ENCODE data around the gene FN3KRP. TPM values are rescaled to one million over a fixed set of nuclear protein-coding genes. Genes with fewer than 3 reads are reported as not detected.

The FN3KRP gene
- total and polyA plus RNA-seq, 9 donors = 9.9 to 51.5 (median 39.0) TPM

DNA sequence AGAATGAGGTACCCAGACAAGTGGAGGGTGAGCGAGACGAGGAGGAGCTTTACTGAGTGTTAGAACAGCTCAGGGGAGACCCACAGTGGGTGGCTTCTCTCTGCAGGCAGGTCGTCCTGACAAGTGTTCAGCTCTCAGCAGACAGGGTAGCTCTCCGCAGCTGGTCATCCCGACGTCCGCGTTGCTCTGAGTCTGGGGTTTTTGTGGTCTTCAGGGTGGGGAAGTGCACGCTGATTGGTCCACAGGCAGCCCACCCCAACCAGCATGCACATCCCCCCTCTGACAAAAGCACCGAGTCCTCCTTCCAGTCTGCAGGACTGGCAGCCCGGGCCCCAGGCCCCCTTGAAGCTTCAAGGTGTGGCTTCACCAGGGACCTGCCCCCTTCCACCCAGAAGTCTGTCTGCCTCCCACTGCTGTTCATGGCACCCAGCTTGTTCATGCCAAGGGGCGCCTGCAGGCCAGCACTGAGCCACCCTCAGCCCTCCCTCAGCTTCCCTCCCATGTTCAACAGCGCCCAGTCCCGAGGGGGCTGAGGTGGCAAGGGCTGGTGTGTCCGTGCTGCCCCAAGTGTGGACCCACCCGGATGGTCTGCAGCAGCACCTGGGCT, 48.4 kb upstream of the FN3KRP start:
- DNase-seq = no peak
- intact Hi-C loops (cut with DNase I) = no loop called here
- H3K4me3 ChIP-seq = no peak overlapping the region
- peaks cover 3% of the 10 kb centered on the region for H3K4me1 ChIP-seq (ENCODE audit: insufficient read depth)
- no peaks in the 10 kb centered on the region for H3K36me3 ChIP-seq
- WGBS, 3 donors = 88 to 90% (median 89%) methylated on average over 16 of the region's 16 CpGs
- H3K27me3 ChIP-seq = no peaks in the 10 kb centered on the region
- H3K27ac ChIP-seq = peak overlapping the region; percentile 66 to 92
- TF ChIP-seq, protein P1, sequence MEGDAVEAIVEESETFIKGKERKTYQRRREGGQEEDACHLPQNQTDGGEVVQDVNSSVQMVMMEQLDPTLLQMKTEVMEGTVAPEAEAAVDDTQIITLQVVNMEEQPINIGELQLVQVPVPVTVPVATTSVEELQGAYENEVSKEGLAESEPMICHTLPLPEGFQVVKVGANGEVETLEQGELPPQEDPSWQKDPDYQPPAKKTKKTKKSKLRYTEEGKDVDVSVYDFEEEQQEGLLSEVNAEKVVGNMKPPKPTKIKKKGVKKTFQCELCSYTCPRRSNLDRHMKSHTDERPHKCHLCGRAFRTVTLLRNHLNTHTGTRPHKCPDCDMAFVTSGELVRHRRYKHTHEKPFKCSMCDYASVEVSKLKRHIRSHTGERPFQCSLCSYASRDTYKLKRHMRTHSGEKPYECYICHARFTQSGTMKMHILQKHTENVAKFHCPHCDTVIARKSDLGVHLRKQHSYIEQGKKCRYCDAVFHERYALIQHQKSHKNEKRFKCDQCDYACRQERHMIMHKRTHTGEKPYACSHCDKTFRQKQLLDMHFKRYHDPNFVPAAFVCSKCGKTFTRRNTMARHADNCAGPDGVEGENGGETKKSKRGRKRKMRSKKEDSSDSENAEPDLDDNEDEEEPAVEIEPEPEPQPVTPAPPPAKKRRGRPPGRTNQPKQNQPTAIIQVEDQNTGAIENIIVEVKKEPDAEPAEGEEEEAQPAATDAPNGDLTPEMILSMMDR (IDR thresholded peaks at IDR 0.05) = no peak
- TF ChIP-seq EP300 (IDR thresholded peaks at IDR 0.05) = no peak
- no peak for TF ChIP-seq POLR2A (IDR thresholded peaks at IDR 0.05)
- no peaks in the 10 kb centered on the region for H3K9me3 ChIP-seq

DNA sequence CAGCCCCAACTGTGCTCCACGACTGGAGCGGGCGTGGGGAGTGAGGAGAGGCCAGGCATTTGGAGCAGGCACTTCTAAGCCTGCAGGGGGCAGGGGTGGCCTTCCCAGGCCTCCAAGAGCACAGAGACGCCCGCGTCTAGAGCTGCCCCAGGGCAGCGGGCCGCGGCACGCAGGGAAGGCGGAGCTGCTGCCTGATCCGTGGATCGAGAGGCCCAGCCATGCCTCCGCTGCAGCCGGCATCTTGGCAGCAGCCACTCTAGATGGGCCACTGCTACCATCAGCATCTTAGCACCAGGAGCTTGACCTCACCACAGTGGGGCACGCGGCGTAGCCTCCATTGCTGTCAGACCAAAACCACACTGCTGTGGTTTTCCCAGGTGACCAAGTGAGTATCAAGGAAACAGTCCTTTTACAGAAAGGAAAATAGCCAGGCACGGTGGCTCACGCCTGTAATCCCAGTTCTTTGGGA, 47.8 kb upstream of the FN3KRP start:
- 86 to 96% (median 88%) methylated on average over 17 to 20 of the region's 20 CpGs for WGBS, 3 donors

DNA sequence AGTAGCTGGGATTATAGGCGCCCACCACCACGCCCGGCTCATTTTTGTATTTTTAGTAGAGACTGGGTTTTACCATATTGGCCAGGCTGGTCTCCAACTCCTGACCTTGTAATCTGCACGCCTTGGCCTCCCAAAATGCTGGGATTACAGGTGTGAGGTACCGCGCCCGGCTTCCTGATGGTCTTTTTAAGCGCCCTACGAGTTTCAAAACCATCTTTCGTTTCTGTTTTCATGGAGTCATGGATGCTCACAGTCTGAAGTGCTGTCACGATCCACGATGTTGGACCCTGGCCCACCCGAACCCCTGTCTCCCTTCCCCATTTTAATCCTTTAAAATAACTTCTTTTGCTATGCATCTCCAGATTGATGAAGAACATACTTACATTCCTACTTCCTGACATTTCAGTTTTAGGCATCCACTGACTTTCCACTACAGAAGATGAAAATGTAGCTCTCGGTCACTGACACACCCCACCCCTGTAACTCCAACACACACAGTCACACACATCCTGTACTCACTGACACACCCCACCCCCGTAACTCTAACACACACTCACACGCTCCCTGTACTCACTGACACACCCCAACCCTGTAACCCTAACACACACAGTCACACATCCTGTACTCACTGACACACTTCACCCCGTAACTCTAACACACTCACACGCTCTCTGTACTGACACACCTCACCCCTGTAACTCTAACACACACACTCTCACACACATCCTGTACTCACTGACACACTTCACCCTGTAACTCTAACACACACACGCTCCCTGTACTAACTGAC, 45.6 kb upstream of the FN3KRP start:
- 82 to 84% (median 82%) methylated on average over 19 of the region's 19 CpGs for WGBS, 3 donors
- H3K9me3 ChIP-seq = no peaks in the 10 kb centered on the region
- H3K4me1 ChIP-seq (ENCODE audit: insufficient read depth) = peaks cover 6% of the 10 kb centered on the region
- intact Hi-C loops (cut with DNase I) = no loop called here
- no peaks in the 10 kb centered on the region for H3K27me3 ChIP-seq
- no peak overlapping the region for H3K4me3 ChIP-seq
- H3K36me3 ChIP-seq = no peaks in the 10 kb centered on the region
- peak overlapping the region; percentile 86 to 92 for H3K27ac ChIP-seq
- TF ChIP-seq POLR2A (IDR thresholded peaks at IDR 0.05) = no peak
- TF ChIP-seq EP300 (IDR thresholded peaks at IDR 0.05) = no peak
- TF ChIP-seq, protein P1 (IDR thresholded peaks at IDR 0.05) = no peak
- DNase-seq = peak in 3 of 5 donors; percentile 45 to 48 (median 48)

More for the DNA sequence above, 47.8 kb upstream of the FN3KRP start:
- Histone ChIP-seq H3K27me3 (no peaks in the 10 kb centered on the region), H3K27ac (peak overlapping the region; percentile 66 to 92), H3K9me3 (no peaks in the 10 kb centered on the region), H3K4me3 (no peak overlapping the region), H3K36me3 (no peaks in the 10 kb centered on the region), H3K4me1 (ENCODE audit: insufficient read depth) (peaks cover 3% of the 10 kb centered on the region)
- TF ChIP-seq, protein P1 (IDR thresholded peaks at IDR 0.05) = no peak
- TF ChIP-seq EP300 (IDR thresholded peaks at IDR 0.05) (no peak), POLR2A (IDR thresholded peaks at IDR 0.05) (no peak)
- intact Hi-C loops (cut with DNase I) = no loop called here
- peak in 4 of 5 donors; percentile 34 to 56 (median 53) for DNase-seq

DNA sequence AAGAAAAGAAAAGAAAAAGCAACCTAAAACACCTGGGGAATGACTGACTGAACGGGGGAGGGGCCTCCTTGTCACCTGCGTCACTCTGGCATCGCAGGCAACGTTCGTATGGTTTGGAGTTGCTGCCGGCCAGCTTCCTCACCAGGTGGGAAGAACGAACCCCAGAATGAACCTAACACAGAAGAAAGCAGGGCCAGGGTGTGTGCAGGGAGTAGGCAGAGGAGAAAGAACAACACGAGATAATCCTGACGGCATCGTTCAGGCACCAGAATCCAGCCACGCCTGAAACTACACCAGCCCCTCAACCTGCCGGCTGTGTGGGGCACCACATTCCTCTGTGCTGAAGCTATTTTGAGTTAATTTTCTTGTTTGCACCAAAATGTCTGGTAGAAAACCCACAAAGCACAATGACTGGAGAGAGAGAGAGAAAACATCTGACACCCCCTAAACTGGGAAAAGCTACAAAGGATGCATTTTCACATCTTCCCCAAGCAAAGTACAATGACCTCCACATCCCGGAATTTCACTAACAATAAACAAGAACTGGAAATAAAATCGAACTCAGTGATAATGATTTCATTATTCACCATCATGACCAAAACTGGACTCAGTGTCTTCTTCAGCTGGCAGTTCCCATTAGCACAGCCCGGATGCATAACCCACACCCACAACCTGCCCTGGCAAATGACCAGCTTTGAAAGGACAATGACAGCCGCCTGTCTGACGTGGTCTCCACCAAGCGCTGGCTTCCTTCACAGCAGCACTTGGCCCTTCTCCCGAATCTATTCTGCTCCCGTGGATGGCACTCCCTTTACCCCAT, 41.6 kb upstream of the FN3KRP start:
- TF ChIP-seq EP300 (IDR thresholded peaks at IDR 0.05) (no peak), POLR2A (IDR thresholded peaks at IDR 0.05) (no peak)
- TF ChIP-seq, protein P1 (IDR thresholded peaks at IDR 0.05) = no peak
- 49 to 68% (median 65%) methylated on average over 20 of the region's 20 CpGs for WGBS, 3 donors

More for the DNA sequence above, 41.6 kb upstream of the FN3KRP start:
- H3K4me3 ChIP-seq = no peak overlapping the region
- no peaks in the 10 kb centered on the region for H3K36me3 ChIP-seq
- H3K4me1 ChIP-seq (ENCODE audit: insufficient read depth) = peaks cover 6% of the 10 kb centered on the region
- DNase-seq = peak in 1 of 5 donors; percentile 36
- no peak overlapping the region for H3K27ac ChIP-seq
- intact Hi-C loops (cut with DNase I) = no loop called here
- H3K27me3 ChIP-seq = no peaks in the 10 kb centered on the region
- no peaks in the 10 kb centered on the region for H3K9me3 ChIP-seq

Data from ovary (tissue), 9 donors.